Ishikawa (cell line): ENCODE results near the gene MAFF.

Experiments used
- CEBPB ChIP-seq: IDR thresholded peaks from 2 replicates; pipeline ENCODE4 v1.6.1; 2012
- FOXM1 ChIP-seq: IDR thresholded peaks from 2 replicates; pipeline ENCODE4 v1.6.1; 2012; ENCODE audit warnings: low read depth, borderline replicate concordance
- TF ChIP-seq, protein P1 (sequence below): IDR thresholded peaks from 2 replicates; pipeline ENCODE4 v1.6.1; 2012; ENCODE audit warnings: low read depth, mild to moderate bottlenecking

DNA sequence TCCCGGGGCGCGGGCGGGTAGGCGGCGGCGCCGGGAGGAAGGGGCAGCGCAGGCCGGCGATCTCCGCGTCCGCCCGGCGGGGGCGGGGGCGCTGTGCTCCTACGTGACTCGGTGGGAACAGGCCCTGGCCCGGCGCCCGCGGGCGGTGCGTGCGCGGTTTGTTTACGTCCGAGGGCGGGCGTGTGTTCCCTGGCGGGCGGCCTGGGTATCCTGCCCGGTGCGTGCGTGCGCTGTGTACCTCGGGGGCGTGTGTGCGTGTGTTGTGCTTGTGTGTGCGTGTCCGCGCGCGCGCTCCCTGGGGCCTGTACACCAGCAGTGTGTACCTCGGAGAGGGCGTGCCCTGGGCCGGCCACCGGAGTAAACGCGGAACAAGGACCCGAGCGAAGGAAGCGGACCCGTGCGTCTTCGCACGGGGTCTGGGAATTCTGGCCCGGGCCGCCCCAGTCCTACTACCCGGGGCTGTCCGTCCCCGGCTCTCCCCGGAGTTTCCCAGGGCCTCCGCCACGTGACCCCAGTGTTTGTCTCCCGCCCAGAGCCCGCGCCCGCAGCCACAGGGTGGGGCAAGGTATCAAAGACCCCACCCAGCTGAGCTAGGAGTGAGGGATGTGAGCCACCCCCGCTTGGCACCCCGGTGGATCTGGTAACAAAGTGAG, 769 bp downstream of the MAFF start:
- no peak for TF ChIP-seq CEBPB
- TF ChIP-seq, protein P1, sequence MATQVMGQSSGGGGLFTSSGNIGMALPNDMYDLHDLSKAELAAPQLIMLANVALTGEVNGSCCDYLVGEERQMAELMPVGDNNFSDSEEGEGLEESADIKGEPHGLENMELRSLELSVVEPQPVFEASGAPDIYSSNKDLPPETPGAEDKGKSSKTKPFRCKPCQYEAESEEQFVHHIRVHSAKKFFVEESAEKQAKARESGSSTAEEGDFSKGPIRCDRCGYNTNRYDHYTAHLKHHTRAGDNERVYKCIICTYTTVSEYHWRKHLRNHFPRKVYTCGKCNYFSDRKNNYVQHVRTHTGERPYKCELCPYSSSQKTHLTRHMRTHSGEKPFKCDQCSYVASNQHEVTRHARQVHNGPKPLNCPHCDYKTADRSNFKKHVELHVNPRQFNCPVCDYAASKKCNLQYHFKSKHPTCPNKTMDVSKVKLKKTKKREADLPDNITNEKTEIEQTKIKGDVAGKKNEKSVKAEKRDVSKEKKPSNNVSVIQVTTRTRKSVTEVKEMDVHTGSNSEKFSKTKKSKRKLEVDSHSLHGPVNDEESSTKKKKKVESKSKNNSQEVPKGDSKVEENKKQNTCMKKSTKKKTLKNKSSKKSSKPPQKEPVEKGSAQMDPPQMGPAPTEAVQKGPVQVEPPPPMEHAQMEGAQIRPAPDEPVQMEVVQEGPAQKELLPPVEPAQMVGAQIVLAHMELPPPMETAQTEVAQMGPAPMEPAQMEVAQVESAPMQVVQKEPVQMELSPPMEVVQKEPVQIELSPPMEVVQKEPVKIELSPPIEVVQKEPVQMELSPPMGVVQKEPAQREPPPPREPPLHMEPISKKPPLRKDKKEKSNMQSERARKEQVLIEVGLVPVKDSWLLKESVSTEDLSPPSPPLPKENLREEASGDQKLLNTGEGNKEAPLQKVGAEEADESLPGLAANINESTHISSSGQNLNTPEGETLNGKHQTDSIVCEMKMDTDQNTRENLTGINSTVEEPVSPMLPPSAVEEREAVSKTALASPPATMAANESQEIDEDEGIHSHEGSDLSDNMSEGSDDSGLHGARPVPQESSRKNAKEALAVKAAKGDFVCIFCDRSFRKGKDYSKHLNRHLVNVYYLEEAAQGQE, result no peak
- no peak for TF ChIP-seq FOXM1
